Stimulated activated CD4-positive, alpha-beta T cell treated with anti-CD3 and anti-CD28 coated beads, Interleukin-1b, Interleukin-23, amount 100 ng/mL, for 1 hour (primary cell): ENCODE data around the gene POLR2L.

Experiments
- DNase-seq, 2 donors: peaks; one replicate each; pipeline ENCODE4 v3.0.0-alpha.2; 2020; ENCODE audit warnings: low read depth in 2 of 2

POLR2L gene

DNA sequence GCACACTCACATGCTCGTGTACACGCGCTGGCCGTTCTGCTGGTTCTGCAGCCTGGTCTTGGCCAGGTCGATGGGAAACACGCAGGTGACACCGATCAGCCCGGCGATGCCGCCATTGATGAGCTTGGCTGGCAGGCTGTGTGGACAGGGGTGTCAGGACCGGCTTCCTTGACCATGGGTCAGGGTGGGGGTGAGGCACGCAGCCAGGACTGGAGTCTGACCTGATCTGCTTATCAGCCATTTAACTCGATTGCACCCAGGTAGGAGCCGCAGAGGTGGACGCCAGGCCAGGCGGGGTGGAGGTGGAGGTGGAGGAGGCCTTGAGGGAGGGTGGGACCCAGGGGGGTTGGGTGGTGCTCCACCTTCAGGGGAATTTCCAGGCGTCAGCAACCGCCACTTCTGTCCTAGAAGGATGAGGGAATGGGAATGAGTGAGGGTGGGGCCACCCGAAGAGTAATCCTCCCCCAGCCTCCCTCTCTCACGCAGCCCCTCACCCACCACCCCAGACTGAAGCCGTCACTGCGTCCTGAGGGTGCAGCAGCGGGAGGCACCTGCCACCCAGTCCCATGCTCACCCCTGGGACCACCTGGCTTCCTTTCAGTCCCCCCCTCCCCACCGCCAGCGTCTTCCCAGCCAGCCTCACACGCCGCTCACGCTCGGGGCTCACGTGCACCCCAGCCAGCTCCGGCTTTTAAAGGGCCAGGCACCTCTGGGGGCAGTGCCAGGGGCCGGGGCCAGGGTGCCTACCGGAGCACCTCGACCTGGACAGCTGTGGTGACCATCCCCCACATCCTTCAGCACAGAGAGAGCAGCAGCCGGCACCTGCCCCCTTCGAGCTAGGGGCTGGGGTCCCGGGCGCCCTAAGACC is 47.3 kb downstream of the POLR2L start:
- DNase-seq = no peak

DNA sequence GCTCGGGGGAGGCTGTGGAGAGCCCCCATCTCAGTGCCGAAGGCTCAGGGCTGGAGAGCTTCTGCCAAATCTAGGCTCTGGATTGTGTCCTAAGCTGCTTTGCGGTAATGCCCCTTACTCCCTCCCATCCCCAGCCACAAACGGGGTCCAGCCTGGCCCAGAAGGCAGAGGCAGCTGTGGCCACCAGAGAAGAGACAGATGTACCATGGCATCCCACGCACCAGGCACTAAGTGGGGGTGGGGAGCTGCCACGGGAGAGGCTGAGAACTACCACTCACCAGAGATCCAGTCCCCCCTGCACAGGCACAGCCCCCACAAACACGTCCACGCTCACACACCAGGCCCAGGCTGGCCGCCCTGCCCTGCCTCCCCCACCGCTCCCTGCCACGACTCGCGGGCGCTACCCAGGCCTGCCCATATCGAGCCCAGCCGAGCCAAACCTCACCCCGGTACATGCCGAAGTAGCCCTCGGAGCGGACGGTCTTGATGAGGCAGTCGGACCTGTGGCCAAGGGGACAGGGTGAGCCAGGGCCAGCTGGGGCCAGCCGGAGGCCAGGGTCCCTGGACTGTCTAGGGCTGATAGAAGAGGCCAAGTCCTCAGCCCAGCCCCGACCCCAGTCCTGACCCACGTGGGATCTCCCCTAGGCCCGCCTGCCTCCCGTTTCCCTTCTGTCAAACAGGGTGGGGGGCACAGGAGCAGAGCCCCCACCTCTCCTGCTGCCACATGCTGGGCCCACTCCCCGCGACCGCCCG is 48.1 kb downstream of the POLR2L start:
- no peak for DNase-seq

GRCh38 chr11:793556-793955 is 48.8 kb downstream of the POLR2L start:
- DNase-seq = no peak

GRCh38 chr11:792873-793272 is 49.5 kb downstream of the POLR2L start:
- DNase-seq = no peak

DNA sequence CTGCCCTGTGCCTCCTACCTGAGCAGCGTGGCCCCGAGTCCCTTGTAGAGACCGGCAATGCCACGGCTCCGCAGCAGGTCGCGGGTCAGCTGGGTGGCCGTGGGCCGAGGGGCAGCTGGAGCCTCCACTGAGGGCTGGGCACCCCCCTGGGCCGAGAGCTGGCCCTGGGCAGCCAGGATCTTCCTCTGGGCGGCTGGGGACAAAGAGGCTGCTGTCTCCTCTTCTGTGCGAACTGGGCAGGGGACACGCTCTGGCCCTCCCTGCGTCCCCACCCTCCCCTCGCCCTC is 49.9 kb downstream of the POLR2L start:
- DNase-seq = no peak

DNA sequence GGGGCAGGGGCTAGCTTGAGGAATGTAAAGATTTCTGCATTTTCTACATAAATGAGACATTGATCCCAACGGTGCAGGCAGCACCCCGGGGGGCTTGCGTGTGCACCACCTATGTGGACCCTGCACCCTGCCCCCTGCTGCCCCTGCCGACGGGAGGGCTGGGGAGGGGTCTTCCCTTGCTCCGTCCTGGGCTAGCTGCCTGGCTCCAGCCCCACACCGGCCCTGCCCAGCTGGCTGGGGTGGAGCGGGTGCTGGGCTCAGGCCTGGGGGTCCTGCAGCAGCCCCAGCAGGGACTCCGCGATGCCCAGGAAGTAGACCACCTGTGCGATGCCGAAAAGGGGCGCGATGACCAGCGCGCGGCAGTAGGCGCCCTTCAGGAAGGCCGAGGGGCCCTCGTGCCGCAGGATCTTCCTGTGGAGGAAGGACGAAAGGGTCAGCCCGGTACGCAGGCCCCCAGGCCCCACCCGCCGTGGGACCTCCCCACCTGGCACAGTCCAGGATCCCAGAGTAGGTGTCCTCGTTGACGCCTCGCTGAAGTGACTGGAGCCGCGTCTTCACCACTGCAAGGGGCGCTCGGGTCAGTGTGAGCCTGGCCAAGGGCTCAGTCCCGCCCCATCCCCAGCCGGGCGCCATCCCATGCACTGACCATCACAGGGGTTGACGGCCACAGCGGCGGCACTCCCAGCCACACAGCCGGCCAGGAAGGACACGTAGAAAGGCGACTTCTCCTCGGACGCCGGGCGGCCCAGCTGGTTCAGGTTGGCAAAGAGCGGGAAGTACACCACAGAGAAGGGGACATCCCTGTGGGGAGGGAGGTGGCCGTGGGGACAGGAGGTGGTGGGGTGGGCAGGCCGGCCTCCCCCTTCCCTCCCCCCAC is 50.4 kb downstream of the POLR2L start:
- DNase-seq = no peak

DNA sequence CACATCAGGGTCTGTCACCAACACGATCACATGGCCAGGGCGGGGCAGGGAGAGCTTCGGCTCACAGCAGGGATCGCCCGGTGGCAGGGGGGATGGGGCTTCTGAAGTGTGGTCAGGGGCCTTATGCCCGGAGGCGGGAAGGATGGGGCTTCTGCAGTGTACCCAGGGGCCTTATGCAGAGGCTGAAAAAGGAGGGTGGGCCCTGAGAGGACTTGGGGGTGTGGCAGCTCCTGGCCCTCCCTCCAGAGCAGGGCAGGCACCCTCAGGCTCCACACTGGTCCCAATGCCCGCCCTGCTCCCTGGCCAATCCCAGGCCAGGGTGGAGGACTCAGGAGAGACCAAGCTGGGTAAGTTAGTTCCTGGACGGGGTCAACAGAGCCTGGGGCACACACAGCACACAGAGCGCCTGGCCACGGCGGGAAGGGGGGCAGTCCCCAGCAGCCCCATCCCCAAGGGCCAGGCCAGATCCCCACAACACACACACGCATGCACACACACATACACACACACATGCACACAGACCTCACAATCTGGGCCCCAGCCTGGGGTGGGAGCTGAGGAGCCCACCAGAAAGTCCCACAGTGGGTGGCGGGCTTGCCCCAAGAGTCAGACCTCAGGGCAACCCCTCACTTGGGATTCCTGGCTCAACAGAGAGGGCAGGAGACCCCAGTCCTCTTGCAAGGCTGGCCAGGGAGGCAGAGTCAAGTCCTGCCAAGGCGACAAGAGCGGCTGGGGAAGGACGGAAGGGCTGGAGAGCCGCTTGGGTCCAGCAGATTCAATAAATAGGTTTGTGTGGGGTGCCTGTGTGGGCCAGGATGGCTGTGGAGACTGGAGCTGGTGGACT is 51.4 kb downstream of the POLR2L start:
- DNase-seq = no peak

- no peak for DNase-seq
Observed at GRCh38 chr11:789943-790342, 52.4 kb downstream of the POLR2L start, which contains the start of gene CEND1. TSS of gene CEND1 (minus strand) at chr11:790090. CDS start at chr11:788576, 1,514 bp downstream.
